Chondrocyte (in vitro differentiated cells): Measurements from ENCODE around the gene CLCN7. TPM values are rescaled to one million over a fixed set of nuclear protein-coding genes. Genes with fewer than 3 reads are reported as not detected.

ENCODE experiments used
- DNase-seq: peaks from one replicate; pipeline ENCODE4 v3.0.0; 2021; ENCODE audit warnings: mixed read lengths, low spot score
- H3K27ac Mint-ChIP-seq: one replicate; pipeline ENCODE4 v1.8.0; 2021; ENCODE audit warnings: mild to moderate bottlenecking, moderate library complexity, mixed read lengths; ENCODE audit not compliant: unreplicated experiment
- H3K27me3 Mint-ChIP-seq: 2 replicates; pipeline ENCODE4 v1.8.0; 2021; ENCODE audit warnings: low read depth, mixed read lengths
- H3K36me3 Mint-ChIP-seq: 2 replicates; pipeline ENCODE4 v1.8.0; 2021; ENCODE audit warnings: low read depth, mixed read lengths
- H3K4me1 Mint-ChIP-seq: 2 replicates; pipeline ENCODE4 v1.8.0; 2021; ENCODE audit warnings: low read depth, mild to moderate bottlenecking, mixed read lengths
- H3K4me3 Mint-ChIP-seq: one replicate; pipeline ENCODE4 v1.8.0; 2021; ENCODE audit warnings: mild to moderate bottlenecking, moderate library complexity, mixed read lengths; ENCODE audit not compliant: unreplicated experiment
- H3K9me3 Mint-ChIP-seq: 2 replicates; pipeline ENCODE4 v1.8.0; 2021; ENCODE audit warnings: low read depth, mixed read lengths
- total RNA-seq: library from RNA; stranded (reverse); gene quantifications from 3 replicates; pipeline ENCODE4 v1.2.1, GENCODE V29; 2021
- TF ChIP-seq, protein P1 (sequence below): fragments of 200-600 bp; sonication (generic); IDR thresholded peaks from 2 replicates; pipeline ENCODE4 v1.5.0; 2021; ENCODE audit warnings: antibody characterized with exemption, mild to moderate bottlenecking, moderate library complexity

The CLCN7 gene
- total RNA-seq, 1 donor from 2014 or later = 97.0 TPM

GRCh38 chr16:1510941-1511351, 36.1 kb upstream of the CLCN7 start:
- Mint-ChIP-seq H3K27me3 (no peaks in the 10 kb centered on the region), H3K4me3 (no peak overlapping the region), H3K4me1 (peaks cover 2% of the 10 kb centered on the region), H3K27ac (no peak overlapping the region), H3K36me3 (peaks cover 17% of the 10 kb centered on the region), H3K9me3 (peaks cover 6% of the 10 kb centered on the region)
- TF ChIP-seq, protein P1, sequence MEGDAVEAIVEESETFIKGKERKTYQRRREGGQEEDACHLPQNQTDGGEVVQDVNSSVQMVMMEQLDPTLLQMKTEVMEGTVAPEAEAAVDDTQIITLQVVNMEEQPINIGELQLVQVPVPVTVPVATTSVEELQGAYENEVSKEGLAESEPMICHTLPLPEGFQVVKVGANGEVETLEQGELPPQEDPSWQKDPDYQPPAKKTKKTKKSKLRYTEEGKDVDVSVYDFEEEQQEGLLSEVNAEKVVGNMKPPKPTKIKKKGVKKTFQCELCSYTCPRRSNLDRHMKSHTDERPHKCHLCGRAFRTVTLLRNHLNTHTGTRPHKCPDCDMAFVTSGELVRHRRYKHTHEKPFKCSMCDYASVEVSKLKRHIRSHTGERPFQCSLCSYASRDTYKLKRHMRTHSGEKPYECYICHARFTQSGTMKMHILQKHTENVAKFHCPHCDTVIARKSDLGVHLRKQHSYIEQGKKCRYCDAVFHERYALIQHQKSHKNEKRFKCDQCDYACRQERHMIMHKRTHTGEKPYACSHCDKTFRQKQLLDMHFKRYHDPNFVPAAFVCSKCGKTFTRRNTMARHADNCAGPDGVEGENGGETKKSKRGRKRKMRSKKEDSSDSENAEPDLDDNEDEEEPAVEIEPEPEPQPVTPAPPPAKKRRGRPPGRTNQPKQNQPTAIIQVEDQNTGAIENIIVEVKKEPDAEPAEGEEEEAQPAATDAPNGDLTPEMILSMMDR = no peak
- DNase-seq = no peak

GRCh38 chr16:1510272-1510671, 35.4 kb upstream of the CLCN7 start:
- Mint-ChIP-seq H3K27me3 (no peaks in the 10 kb centered on the region), H3K27ac (no peak overlapping the region), H3K4me1 (peaks cover 2% of the 10 kb centered on the region), H3K4me3 (no peak overlapping the region), H3K9me3 (peaks cover 6% of the 10 kb centered on the region), H3K36me3 (peaks cover 17% of the 10 kb centered on the region)
- TF ChIP-seq, protein P1 = no peak
- no peak for DNase-seq

DNA sequence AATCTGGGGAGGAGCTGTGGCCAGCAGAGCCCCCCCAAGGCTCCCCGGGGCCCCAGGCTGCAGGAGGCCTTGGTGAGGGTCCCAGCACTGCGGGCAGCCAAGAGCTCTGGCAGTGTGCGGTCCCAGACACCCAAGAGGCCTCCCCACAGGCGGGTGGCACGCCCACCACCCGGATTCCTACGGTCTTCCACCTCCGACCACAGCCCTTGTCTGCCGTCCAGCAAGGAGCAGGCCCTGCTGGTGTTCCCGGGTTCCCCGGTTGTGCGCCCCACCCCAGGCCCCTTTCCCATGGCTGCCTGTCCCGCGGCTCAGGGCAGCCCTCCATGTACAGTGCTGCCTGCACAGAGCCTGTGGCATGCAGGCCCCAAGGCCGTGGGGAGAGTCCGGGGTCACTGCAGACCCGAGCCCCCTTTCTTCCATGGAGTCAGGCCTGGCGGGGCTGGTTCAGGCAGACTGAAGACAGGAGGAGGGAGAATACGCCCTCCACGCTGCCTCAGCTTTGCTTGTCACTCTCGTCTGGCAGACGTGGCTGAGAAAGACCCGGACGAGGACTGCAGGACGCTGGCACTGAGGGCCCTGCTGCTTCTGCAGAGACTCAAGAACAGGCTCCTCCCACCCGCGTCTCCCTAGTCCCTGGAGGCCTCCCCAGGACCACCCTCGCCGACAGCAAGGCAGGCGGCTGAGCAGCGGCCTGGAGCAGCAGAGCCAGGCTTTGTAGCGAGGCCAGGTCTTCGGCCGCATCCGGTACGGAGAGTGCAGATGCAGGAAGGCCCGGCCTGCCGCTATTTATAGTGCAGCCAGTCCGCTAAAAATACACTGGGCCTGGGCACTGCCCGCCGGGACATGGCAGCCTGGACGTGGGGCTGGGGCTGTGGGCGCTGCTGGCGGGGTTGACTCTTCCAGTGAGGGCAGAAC, 34.7 kb upstream of the CLCN7 start:
- DNase-seq = no peak
- no peak overlapping the region for H3K4me3 Mint-ChIP-seq
- no peaks in the 10 kb centered on the region for H3K27me3 Mint-ChIP-seq
- H3K27ac Mint-ChIP-seq = no peak overlapping the region
- H3K4me1 Mint-ChIP-seq = peaks cover 2% of the 10 kb centered on the region
- H3K36me3 Mint-ChIP-seq = peaks cover 14% of the 10 kb centered on the region
- peaks cover 1% of the 10 kb centered on the region for H3K9me3 Mint-ChIP-seq
- TF ChIP-seq, protein P1 = no peak

- TF ChIP-seq, protein P1 = no peak
- H3K27ac Mint-ChIP-seq = no peak overlapping the region
- no peak for DNase-seq
- peaks cover 11% of the 10 kb centered on the region for H3K36me3 Mint-ChIP-seq
- H3K4me1 Mint-ChIP-seq = peaks cover 2% of the 10 kb centered on the region
- no peak overlapping the region for H3K4me3 Mint-ChIP-seq
- no peaks in the 10 kb centered on the region for H3K9me3 Mint-ChIP-seq
- H3K27me3 Mint-ChIP-seq = no peaks in the 10 kb centered on the region
Observed at GRCh38 chr16:1508494-1509187, 33.8 kb upstream of the CLCN7 start.

DNA sequence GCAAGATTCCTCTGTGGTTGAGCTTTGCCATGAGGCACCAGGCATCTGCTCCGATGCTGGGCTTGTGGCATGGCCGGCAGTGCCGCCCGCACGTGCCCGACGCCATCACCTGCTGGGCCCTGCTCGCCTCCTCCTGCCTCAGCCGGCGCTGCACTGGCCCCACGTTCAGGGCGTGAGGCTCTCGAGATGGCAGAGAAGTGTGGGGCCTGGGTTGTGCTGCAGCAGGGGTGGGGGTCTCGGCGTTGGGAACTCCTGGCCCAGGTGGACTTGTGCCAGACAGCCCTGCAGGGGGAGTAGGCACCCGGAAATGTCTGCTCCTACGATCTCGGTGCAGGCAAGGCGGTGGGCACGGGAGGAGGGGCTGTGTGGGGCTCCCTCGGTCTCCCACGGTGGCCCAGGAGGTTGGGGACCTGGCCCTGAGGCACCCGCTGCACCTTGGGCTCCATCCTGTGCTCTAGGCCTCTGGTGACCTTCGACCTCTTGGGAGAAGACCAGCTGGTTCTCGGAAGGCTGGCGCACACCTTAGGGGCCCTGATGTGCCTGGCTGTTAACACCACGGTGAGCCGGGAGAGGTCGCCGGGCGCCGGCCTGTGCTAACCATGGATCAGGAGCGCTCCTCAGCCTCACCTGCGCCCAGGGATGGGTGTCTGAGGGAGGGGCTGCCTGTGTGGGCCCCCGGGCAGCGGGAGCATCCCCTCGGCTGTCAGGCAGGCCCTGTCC, 31.8 kb upstream of the CLCN7 start:
- Mint-ChIP-seq H3K4me1 (peaks cover 2% of the 10 kb centered on the region), H3K27me3 (no peaks in the 10 kb centered on the region), H3K27ac (no peak overlapping the region), H3K36me3 (peaks cover 10% of the 10 kb centered on the region), H3K4me3 (no peak overlapping the region), H3K9me3 (no peaks in the 10 kb centered on the region)
- TF ChIP-seq, protein P1 = no peak
- no peak for DNase-seq
